GM21528 (cell line): ENCODE data around the gene RPH3AL.

Source experiments
- ATAC-seq: cut with Tn5 transposase; IDR thresholded peaks from one replicate; pipeline ENCODE4 v1.9.1; 2021; ENCODE audit warnings: mild to moderate bottlenecking, moderate library complexity; ENCODE audit not compliant: unreplicated experiment, low FRiP score

Gene RPH3AL

DNA sequence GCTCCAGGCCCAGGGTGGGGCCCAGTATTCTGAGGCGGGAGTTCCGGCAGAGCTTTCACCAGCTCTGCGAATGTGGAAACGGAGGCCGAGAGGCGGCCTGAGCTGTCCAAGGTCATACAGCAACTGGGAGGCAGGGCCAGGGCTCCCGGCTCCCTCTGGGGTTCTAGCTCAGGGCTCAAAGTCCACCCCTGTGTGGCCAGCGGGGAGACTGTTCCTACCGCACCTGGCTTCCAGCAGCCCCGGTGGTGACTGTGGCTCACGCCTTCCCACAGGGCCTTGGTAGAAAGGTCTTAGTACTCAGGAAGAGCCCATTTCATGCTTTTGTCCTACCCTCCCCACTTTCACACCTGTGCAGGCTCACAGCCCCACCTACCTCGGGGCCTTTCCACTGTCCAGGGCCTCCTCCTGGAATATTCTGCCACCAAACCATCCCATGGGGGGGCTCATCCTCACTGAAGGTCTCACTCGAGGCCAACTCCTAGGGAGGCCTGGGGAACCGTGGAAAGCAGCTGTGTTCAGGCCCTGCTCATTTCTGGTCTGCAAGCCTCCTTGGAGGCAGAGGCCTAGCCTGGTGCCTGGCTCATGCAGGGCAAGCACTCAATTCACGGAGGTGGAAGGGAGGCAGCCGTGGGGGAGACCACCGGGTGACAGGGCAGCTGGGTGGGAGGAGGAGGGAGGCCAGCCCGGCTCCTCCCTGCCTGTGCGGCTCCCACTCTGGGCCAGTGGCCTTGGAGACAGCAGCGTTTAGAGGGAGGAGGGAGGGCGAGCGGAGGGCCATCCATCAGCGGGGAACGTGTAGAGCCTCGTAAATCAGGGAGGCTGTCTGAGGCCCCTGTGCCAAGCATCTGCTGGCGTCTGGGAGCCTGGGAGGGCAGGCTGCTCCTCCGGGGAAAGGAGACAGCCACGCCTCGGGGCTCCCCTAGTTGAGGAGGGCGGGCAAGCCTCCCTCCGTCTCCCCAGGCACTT lies 158.5 kb downstream of the RPH3AL start:
- no peak for ATAC-seq

- no peak for ATAC-seq
Observed at GRCh38 chr17:193426-193810, 159.2 kb downstream of the RPH3AL start.

- ATAC-seq = no peak
Observed at GRCh38 chr17:192666-193425, 159.8 kb downstream of the RPH3AL start.

GRCh38 chr17:189444-189843 lies 163.2 kb downstream of the RPH3AL start:
- no peak for ATAC-seq

DNA sequence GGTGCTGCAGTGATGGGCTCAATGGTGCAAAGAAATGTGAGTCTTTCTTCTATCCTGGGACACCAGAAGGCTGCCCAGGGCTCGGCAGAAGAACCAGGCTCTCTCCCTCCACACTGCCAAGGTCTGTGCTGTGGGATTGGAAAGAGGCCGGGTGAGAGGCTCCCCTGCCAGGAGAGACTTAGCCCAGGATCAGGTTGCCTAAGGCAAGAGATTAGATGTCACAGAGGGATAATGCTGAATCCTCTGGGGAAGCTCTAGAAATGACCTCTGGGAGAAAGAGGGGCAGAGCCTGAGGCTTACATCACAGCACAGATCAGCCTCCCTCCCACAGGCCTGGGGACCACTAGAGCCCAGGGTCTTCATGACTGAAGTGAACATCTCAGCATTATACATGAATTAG lies 165.5 kb downstream of the RPH3AL start:
- no peak for ATAC-seq

GRCh38 chr17:185445-186138 lies 167.0 kb downstream of the RPH3AL start:
- no peak for ATAC-seq

GRCh38 chr17:183021-183420 lies 169.6 kb downstream of the RPH3AL start:
- no peak for ATAC-seq

- ATAC-seq = no peak
Observed at GRCh38 chr17:182050-182751, 170.4 kb downstream of the RPH3AL start.

DNA sequence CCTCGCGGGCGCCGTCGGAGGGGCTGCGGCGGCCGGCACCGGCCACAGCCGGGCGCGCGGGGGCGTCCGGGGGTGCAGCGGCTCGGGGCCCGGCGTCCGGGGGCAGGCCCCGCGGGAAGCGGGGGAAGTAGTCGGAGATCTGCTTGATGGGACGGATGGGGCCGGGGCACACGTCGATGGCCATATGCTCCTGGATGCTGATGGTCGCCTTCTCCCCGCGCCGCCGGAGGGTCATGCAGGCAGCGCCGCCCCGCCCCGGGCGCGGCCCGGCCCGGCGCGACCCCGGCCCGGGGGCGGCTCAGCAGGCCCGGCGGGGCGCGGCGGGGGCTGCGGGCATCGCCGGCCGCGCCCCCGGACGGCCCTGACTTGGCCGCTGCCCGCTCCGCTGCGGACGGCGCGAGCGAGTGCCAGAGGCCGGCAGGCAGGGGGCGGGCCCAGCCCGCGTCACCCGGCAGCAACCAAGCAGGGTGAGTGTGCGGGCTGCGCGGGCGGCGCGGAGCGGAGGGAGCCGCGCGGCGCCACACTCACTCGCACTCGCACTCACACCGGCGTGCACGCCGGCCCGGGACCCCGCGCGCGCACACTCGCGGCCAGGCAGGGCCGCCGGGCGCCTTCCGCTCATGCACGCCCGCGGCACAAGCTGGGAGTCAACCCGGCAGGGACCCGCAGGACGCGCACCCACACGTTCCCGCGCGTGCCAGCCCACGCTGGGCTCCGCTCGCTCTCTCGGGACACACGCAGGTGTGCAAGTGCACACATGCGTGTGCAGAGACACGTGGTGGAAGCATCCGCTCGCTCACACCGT lies 171.2 kb downstream of the RPH3AL start, which contains the start of gene DOC2B:
TSS of gene DOC2B (minus strand) at position 406 of the 805 bp plus-strand sequence. CDS start at position 235, 171 bp downstream.
- no peak for ATAC-seq

- ATAC-seq = no peak
Observed at GRCh38 chr17:180381-181244, 172.0 kb downstream of the RPH3AL start.

GRCh38 chr17:179781-180380 lies 172.7 kb downstream of the RPH3AL start:
- ATAC-seq = no peak

DNA sequence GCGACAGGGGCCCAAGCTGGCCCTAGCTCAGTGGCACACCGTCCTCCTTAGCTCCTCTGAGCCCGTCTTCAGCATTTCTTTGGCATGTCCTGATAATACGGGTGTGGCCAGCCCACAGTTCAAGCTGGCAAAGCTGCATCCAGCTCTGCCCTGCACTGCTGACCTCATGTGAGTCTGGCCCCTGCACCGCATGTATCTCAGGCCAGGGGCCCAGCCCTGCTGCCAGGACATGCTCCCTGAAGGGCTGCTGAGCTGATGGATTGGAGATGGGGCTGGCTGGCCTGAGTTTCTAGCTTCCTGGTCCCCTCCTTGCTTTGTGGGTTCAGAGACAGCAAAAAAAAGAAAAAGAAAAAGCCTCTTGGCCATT lies 173.6 kb downstream of the RPH3AL start:
- no peak for ATAC-seq

DNA sequence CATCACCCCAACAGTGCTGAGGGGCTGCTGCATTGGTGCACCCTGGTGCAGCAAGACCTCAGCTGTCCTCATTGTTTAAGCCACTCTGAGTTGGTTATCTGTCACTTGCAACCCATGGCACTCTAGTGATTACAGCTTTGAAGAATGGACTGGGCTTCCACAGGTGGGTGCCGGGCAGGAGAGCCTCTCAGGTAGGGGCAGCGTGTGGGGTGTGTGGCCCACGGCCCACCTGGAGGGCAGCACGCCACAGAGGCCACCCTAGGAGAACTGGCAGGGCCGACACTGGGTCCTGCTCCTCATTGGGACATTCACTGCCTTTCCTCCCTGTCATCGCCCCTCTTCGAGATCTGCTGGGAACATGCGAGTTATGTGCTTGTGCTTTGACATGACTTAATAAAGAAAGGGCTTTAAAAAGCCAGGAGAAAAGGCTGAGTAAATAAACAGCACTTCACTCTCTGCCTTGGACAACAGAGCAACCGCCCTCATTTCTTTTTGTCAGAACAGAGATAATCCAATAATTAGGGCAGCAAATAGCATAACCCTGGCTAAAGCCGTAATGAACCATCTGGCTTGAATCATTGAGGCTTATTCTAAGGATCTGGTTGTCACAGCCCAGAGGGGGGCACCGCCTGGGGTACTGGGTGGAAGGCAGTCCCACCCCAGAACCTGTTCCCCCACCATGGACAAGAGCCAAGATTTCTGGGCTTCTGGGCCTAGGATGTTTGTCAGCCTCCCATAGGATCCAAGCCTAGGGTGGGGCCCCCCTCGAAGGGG lies 174.1 kb downstream of the RPH3AL start:
- ATAC-seq = no peak

GRCh38 chr17:177762-178161 lies 174.8 kb downstream of the RPH3AL start:
- no peak for ATAC-seq

DNA sequence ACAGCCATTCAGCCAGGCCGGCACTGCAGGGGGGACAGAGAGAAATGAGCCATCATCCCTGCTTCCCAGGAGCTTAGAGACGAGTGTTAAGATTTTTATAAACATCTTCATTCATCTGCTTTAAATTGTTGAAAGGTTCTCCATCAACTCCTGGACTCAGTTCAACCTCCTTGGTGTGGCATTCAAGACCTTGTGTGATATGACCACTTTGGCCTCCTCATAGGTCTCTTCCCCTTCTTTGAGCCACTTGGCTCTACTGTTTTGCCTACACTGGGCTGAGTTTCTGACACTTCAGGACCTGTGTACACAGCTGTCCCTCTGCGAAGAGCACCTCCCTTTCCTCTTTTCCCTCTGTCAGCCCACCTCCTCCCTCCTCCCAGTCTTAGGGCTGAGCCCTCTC lies 175.5 kb downstream of the RPH3AL start:
- ATAC-seq = no peak

DNA sequence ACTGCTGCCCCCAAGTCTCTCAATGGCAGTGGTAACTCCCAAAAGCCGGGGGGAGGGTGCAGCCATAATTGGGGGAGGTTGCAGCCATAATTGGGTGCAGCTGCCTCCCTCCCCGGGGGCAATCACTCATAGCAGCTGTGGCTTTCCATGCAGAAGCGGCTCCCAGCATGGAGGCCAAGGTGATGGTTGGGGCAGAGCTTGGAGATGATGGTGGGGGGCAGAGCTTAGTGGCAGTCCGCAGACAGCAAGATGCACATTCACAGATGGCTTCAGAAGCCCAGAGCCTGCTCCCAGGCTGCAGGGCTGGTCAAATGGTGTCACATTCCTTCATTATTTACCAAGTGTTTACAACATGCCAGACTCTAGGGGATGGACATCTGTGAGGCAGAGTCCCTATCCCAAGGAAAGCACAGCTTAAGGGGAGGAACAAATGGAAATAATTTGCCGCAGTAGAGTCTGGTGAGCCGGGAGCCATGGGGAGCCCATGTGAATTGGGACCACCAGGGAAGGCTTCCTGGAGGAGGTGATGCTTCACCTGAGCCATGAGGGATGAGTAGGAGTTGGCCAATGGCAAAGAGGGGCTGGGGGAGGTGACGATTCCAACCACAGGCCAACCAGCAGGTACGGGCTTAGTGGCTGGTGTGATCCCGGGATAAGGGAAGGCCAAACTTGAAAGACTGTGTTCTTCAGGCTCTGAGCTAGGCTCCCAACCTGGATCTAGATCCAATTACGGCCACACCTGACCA lies 179.3 kb downstream of the RPH3AL start:
- ATAC-seq = no peak

DNA sequence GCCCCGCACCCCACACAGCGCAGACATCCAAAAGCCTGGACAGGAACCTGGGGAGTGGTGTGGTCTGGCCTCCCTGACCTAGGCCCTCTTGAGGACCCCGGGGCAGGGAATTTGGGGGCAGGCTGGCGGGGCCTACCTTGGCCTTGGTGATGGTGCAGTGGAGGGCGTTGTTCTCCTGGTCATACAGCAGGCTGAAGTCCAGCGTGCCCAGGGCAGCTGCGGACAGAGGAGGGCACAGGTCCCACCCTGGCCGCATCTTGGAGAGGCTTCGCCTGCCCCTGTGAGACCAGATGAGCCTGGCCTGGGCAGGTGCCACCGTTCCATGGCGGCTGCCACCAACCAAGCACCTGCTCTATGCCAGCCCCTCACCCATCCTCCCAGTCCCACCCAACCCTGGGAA lies 180.2 kb downstream of the RPH3AL start:
- ATAC-seq = no peak
